OCI-LY7 (cell line): ENCODE measurements around the gene PHACTR1. TPM values are rescaled to one million over a fixed set of nuclear protein-coding genes. Genes with fewer than 3 reads are reported as not detected.

ENCODE experiments used
- BruUV-seq: library from RNA; stranded (reverse); fragments of 400-500 nt; replicated peaks from 2 replicates; lab custom pipeline; 2021; lab: Mats Ljungman, UMichigan
- CTCF ChIA-PET: fragments of 300-600 bp; sonication (Branson Sonifier 250); formaldehyde crosslinking; loops from one replicate; lab custom pipeline; 2022; ENCODE audit warnings: antibody characterized with exemption; ENCODE audit not compliant: unreplicated experiment; lab: Charles Lee
- POLR2A ChIA-PET: fragments of 300-600 bp; sonication (Branson Sonifier 250); formaldehyde crosslinking; loops from one replicate; lab custom pipeline; 2022; ENCODE audit warnings: antibody characterized with exemption; lab: Charles Lee
- DNase-seq: peaks from one replicate; pipeline ENCODE4 v3.0.0-alpha.2; 2015; ENCODE audit warnings: low spot score
- H2AFZ ChIP-seq: fragments of 200-600 bp; sonication (generic), shearing (Covaris generic); 2 replicates; pipeline ENCODE4 v1.6.1; 2014; ENCODE audit warnings: mild to moderate bottlenecking, antibody characterized with exemption, low read length, moderate library complexity
- H3K27ac ChIP-seq: fragments of 200-600 bp; sonication (generic); 2 replicates; pipeline ENCODE4 v1.5.1; 2014; ENCODE audit warnings: mixed run types, low read depth, mild to moderate bottlenecking, moderate library complexity, low read length, inconsistent platforms; ENCODE audit not compliant: poor library complexity, severe bottlenecking
- H3K36me3 ChIP-seq: fragments of 200-600 bp; sonication (generic); 2 replicates; pipeline ENCODE4 v1.6.1; 2014; ENCODE audit warnings: mild to moderate bottlenecking, antibody characterized with exemption, low read length, moderate library complexity, mixed read lengths; ENCODE audit not compliant: insufficient read depth
- H3K4me1 ChIP-seq: fragments of 200-600 bp; sonication (generic); 2 replicates; pipeline ENCODE4 v1.5.1; 2014; ENCODE audit warnings: mild to moderate bottlenecking, low read length; ENCODE audit not compliant: insufficient read depth, poor library complexity, severe bottlenecking
- H3K4me2 ChIP-seq: fragments of 200-600 bp; sonication (generic); 2 replicates; pipeline ENCODE4 v1.6.1; 2014; ENCODE audit warnings: mild to moderate bottlenecking, low read length
- H3K4me3 ChIP-seq: fragments of 200-600 bp; sonication (generic); 2 replicates; pipeline ENCODE4 v1.5.1; 2014; ENCODE audit warnings: mild to moderate bottlenecking, low read depth, low read length; ENCODE audit not compliant: poor library complexity, severe bottlenecking
- H3K79me2 ChIP-seq: fragments of 200-600 bp; sonication (generic); 2 replicates; pipeline ENCODE4 v1.6.1; 2016; ENCODE audit warnings: low read depth, mild to moderate bottlenecking, low read length, moderate library complexity, mixed read lengths; ENCODE audit not compliant: insufficient read depth
- H3K9me2 ChIP-seq: fragments of 200-600 bp; sonication (generic); 2 replicates; pipeline ENCODE4 v1.6.1; 2016; ENCODE audit warnings: mild to moderate bottlenecking, low read length, mixed read lengths; ENCODE audit not compliant: insufficient read depth
- H3K9me3 ChIP-seq: fragments of 200-600 bp; sonication (generic); 2 replicates; pipeline ENCODE4 v1.6.1; 2014; ENCODE audit warnings: mild to moderate bottlenecking, mixed run types, low read length, mixed read lengths
- H4K20me1 ChIP-seq: fragments of 200-600 bp; sonication (generic); 2 replicates; pipeline ENCODE4 v1.6.1; 2014; ENCODE audit warnings: mild to moderate bottlenecking, antibody characterized with exemption, low read length, moderate library complexity, mixed read lengths; ENCODE audit not compliant: insufficient read depth
- EZH2phosphoT487 ChIP-seq: fragments of 200-600 bp; sonication (generic); IDR thresholded peaks from 2 replicates; pipeline ENCODE4 v1.6.1; 2018; ENCODE audit warnings: low read depth, borderline replicate concordance, mild to moderate bottlenecking, mixed run types, antibody characterized with exemption, low read length, moderate library complexity, mixed read lengths
- intact Hi-C: fragments of 100-400 bp; cut with micrococcal nuclease; formaldehyde crosslinking; loops from one replicate; pipeline ENCODE4 v1.10.0; 2022; ENCODE audit not compliant: unreplicated experiment
- total RNA-seq, 2 experiments: library from RNA; depleted of rRNA in 1 of 2; stranded (reverse); fragments of >200 nt in 1 of 2; shearing (Covaris generic) in 1 of 2; gene quantifications; 2 replicates each; pipeline ENCODE4 v1.2.3, GENCODE V29; 2014 to 2022
- TF ChIP-seq, protein P1 (sequence below): fragments of 200-600 bp; sonication (generic); conservative IDR thresholded peaks from 2 replicates; pipeline ENCODE4 v1.5.1; 2014; ENCODE audit warnings: mild to moderate bottlenecking, antibody characterized with exemption, low read length, moderate library complexity, mixed read lengths

Gene PHACTR1
- total RNA-seq, 2 experiments from 2014 or later = 25.1 to 46.6 TPM

DNA sequence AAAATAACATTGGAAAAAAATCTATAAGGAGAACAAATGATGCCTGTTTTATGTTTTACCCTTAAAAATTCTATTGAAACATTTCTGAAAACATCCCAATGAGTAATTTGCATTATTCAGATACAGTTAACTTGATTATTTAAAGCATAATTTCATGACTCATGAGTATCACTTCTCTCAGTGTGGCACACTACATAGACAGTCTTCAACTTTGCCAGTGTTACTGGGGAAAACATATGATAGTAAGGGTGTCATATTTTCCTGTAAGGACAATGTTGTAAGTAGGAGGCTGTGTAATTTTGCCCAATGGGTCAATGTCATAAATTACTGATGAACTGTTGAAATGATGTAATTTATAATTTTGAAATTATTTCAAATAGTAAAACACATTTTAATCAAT lies 125.5 kb downstream of the PHACTR1 start:
- TF ChIP-seq, protein P1, sequence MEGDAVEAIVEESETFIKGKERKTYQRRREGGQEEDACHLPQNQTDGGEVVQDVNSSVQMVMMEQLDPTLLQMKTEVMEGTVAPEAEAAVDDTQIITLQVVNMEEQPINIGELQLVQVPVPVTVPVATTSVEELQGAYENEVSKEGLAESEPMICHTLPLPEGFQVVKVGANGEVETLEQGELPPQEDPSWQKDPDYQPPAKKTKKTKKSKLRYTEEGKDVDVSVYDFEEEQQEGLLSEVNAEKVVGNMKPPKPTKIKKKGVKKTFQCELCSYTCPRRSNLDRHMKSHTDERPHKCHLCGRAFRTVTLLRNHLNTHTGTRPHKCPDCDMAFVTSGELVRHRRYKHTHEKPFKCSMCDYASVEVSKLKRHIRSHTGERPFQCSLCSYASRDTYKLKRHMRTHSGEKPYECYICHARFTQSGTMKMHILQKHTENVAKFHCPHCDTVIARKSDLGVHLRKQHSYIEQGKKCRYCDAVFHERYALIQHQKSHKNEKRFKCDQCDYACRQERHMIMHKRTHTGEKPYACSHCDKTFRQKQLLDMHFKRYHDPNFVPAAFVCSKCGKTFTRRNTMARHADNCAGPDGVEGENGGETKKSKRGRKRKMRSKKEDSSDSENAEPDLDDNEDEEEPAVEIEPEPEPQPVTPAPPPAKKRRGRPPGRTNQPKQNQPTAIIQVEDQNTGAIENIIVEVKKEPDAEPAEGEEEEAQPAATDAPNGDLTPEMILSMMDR = no peak
- TF ChIP-seq EZH2phosphoT487 = no peak
- H3K4me1 ChIP-seq = no peaks in the 10 kb centered on the region
- H3K9me3 ChIP-seq = no peaks in the 10 kb centered on the region
- H3K79me2 ChIP-seq = no peaks in the 10 kb centered on the region
- ChIA-PET CTCF (no interaction called here), POLR2A (no interaction called here)
- no peak overlapping the region for H2AFZ ChIP-seq
- no peaks in the 10 kb centered on the region for H3K36me3 ChIP-seq
- BruUV-seq = no TSS peak
- H3K9me2 ChIP-seq = no peaks in the 10 kb centered on the region
- H4K20me1 ChIP-seq = no peaks in the 10 kb centered on the region
- no peak for DNase-seq
- no peak overlapping the region for H3K27ac ChIP-seq
- no peak overlapping the region for H3K4me2 ChIP-seq
- no peak overlapping the region for H3K4me3 ChIP-seq
- intact Hi-C loops = no loop called here

DNA sequence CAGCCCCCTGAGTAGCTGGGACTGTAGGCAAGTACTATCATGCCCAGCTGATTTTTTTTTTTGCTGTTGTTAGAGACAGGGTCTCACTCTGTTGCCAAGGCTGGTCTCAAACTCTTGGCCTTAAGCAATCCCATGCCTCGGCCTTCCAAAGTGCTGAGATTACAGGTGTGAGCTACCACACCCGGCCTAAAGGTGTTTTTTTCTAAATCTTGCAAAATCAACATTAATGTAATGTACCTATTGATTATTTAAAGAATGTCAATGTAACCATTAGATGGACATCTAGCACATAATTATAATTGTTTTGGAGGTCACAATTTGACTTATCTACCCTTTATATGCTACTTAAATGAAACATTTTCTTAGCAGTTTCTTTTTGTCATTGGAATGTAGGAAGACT lies 126.1 kb downstream of the PHACTR1 start:
- Histone ChIP-seq H3K9me2 (no peaks in the 10 kb centered on the region), H4K20me1 (no peaks in the 10 kb centered on the region), H3K4me3 (no peak overlapping the region), H3K36me3 (no peaks in the 10 kb centered on the region), H3K4me2 (no peak overlapping the region), H3K79me2 (no peaks in the 10 kb centered on the region), H3K27ac (no peak overlapping the region), H3K9me3 (no peaks in the 10 kb centered on the region), H2AFZ (no peak overlapping the region), H3K4me1 (no peaks in the 10 kb centered on the region)
- CTCF ChIA-PET = no interaction called here
- no peak for TF ChIP-seq EZH2phosphoT487
- POLR2A ChIA-PET = interaction anchor here (0.6 kb wide), 1 partner anchor 1146 kb away, joined by 4 read pairs; no protein-coding TSS in a partner anchor
- BruUV-seq = no TSS peak
- DNase-seq = no peak
- intact Hi-C loops = no loop called here

DNA sequence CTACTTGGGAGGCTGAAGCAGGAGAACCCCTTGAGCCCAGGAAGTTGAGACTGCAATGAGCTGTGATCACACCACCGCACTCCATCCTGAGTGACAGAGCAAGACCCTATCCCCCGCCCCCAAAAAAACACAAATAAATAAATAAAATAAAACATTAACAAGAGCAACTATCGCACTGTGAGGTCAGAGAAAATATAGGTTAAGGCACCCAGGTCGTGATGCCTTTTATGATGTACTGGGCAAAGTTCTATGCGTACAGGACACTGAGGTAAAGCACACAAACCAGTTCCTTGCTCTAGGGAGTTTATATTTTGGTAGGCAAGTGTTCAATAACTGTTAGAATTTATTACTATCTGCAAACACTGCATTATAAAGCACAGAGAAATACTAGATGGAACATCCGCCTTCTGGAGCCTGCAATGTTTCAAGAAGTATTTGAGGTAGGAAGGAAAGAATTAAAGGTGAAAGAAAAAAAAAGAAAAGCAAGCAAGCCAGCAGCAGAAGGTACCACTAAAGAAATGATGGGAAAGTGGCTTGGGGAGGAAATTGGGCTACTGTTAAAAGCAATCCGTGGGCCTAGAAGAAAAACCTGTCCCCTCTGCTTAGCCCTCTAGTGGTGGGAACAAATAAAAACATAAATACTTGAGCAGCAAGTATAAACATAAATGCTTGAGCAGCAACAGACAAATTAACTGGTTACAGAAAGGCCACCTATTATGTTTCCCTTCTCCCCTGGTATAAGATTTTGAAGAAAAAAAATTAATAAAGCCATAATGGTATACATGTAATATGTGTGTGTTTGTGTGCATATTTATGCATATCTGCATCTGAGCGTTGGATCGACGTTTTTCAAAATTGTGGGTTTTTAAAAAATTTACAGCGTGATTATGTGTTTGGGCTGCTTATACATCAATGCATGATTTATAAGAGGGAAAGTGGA lies 128.0 kb downstream of the PHACTR1 start:
- POLR2A ChIA-PET = no interaction called here
- Histone ChIP-seq H3K9me3 (no peaks in the 10 kb centered on the region), H3K4me1 (no peaks in the 10 kb centered on the region), H2AFZ (no peak overlapping the region), H3K4me2 (no peak overlapping the region), H3K36me3 (no peaks in the 10 kb centered on the region), H3K79me2 (no peaks in the 10 kb centered on the region), H3K4me3 (no peak overlapping the region), H3K9me2 (no peaks in the 10 kb centered on the region), H3K27ac (no peak overlapping the region), H4K20me1 (no peaks in the 10 kb centered on the region)
- CTCF ChIA-PET = no interaction called here
- intact Hi-C loops = no loop called here
- TF ChIP-seq, protein P1 = peak; percentile 84
- TF ChIP-seq EZH2phosphoT487 = no peak
- DNase-seq = peak; percentile 27
- BruUV-seq = no TSS peak
